ENCODE data around the gene CDH2. TPM values are rescaled to one million over a fixed set of nuclear protein-coding genes. Genes with fewer than 3 reads are reported as not detected.

CDH2 gene
- polyA plus RNA-seq, 1 donor (not counting 4 experiments of a cell fraction or from before 2014, with no cell fraction given) = 0.46 TPM

GRCh38 chr18:28208712-28209265, 31.9 kb upstream of the CDH2 start:
- Histone ChIP-seq H2AFZ (ENCODE audit: control insufficient read depth, low read length) (no peak overlapping the region), H3K9me3 (ENCODE audit: control insufficient read depth, low read depth, low read length) (no peaks in the 10 kb centered on the region), H3K27ac (ENCODE audit: control insufficient read depth, insufficient read depth, low read length) (no peak overlapping the region), H3K4me2 (ENCODE audit: control insufficient read depth, extremely low read depth, insufficient read depth, low read depth, low read length) (no peak overlapping the region), H3K9ac (ENCODE audit: control insufficient read depth, extremely low read depth, insufficient read depth, low read length) (no peak overlapping the region), H3K36me3 (ENCODE audit: control insufficient read depth in 2 of 2, extremely low read depth in 1 of 2, insufficient read depth in 2 of 2, low read length in 2 of 2) (no peaks in the 10 kb centered on the region), H3K9me1 (ENCODE audit: control insufficient read depth, extremely low read depth, insufficient read depth, low read length) (no peaks in the 10 kb centered on the region), H3K4me1 (ENCODE audit: control insufficient read depth, extremely low read depth, insufficient read depth, low read length) (peaks cover 13% of the 10 kb centered on the region), H3K79me2 (ENCODE audit: control insufficient read depth, insufficient read depth, low read length) (no peaks in the 10 kb centered on the region), H4K20me1 (ENCODE audit: control insufficient read depth, extremely low read depth, insufficient read depth, low read length) (no peaks in the 10 kb centered on the region), H3K4me3 (ENCODE audit: control insufficient read depth in 2 of 3, extremely low read depth in 1 of 3, insufficient read depth in 2 of 3, low read depth in 1 of 3, low read length in 3 of 3) (no peak overlapping the region), H3K27me3 (ENCODE audit: control insufficient read depth, extremely low read depth, insufficient read depth, low read length) (no peaks in the 10 kb centered on the region)
- DNase-seq (ENCODE audit: low read depth, low spot score) (no peak), FAIRE-seq (no peak)
- dilution Hi-C loops (cut with MboI; ENCODE audit: extremely low pct_ligation_motif_present, low sequenced_read_pairs) = no loop called here
- no peak for TF ChIP-seq CTCF (optimal IDR thresholded peaks at IDR 0.05 in 1 of 3, IDR thresholded peaks at IDR 0.05 in 1 of 3, conservative IDR thresholded peaks at IDR 0.05 in 1 of 3; ENCODE audit: extremely low read depth in 1 of 3, insufficient read depth in 2 of 3, low read length in 3 of 3)
- no peak for TF ChIP-seq EZH2 (IDR thresholded peaks at IDR 0.05; ENCODE audit: low read length)

- H2AFZ ChIP-seq (ENCODE audit: control insufficient read depth, low read length) = no peak overlapping the region
- TF ChIP-seq CTCF (optimal IDR thresholded peaks at IDR 0.05 in 1 of 3, IDR thresholded peaks at IDR 0.05 in 1 of 3, conservative IDR thresholded peaks at IDR 0.05 in 1 of 3; ENCODE audit: extremely low read depth in 1 of 3, insufficient read depth in 2 of 3, low read length in 3 of 3) (no peak), EZH2 (IDR thresholded peaks at IDR 0.05; ENCODE audit: low read length) (no peak)
- H3K79me2 ChIP-seq (ENCODE audit: control insufficient read depth, insufficient read depth, low read length) = no peaks in the 10 kb centered on the region
- FAIRE-seq = no peak
- no peaks in the 10 kb centered on the region for H3K36me3 ChIP-seq (ENCODE audit: control insufficient read depth in 2 of 2, extremely low read depth in 1 of 2, insufficient read depth in 2 of 2, low read length in 2 of 2)
- no peaks in the 10 kb centered on the region for H3K9me1 ChIP-seq (ENCODE audit: control insufficient read depth, extremely low read depth, insufficient read depth, low read length)
- H3K4me1 ChIP-seq (ENCODE audit: control insufficient read depth, extremely low read depth, insufficient read depth, low read length) = peaks cover 15% of the 10 kb centered on the region
- H4K20me1 ChIP-seq (ENCODE audit: control insufficient read depth, extremely low read depth, insufficient read depth, low read length) = no peaks in the 10 kb centered on the region
- DNase-seq (ENCODE audit: low read depth, low spot score) = no peak
- no peak overlapping the region for H3K4me3 ChIP-seq (ENCODE audit: control insufficient read depth in 2 of 3, extremely low read depth in 1 of 3, insufficient read depth in 2 of 3, low read depth in 1 of 3, low read length in 3 of 3)
- no peaks in the 10 kb centered on the region for H3K27me3 ChIP-seq (ENCODE audit: control insufficient read depth, extremely low read depth, insufficient read depth, low read length)
- H3K9me3 ChIP-seq (ENCODE audit: control insufficient read depth, low read depth, low read length) = no peaks in the 10 kb centered on the region
- H3K4me2 ChIP-seq (ENCODE audit: control insufficient read depth, extremely low read depth, insufficient read depth, low read depth, low read length) = no peak overlapping the region
- dilution Hi-C loops (cut with MboI; ENCODE audit: extremely low pct_ligation_motif_present, low sequenced_read_pairs) = no loop called here
- no peak overlapping the region for H3K27ac ChIP-seq (ENCODE audit: control insufficient read depth, insufficient read depth, low read length)
- H3K9ac ChIP-seq (ENCODE audit: control insufficient read depth, extremely low read depth, insufficient read depth, low read length) = no peak overlapping the region
Measured at GRCh38 chr18:28208268-28208667, 31.3 kb upstream of the CDH2 start.

Measured in keratinocyte (primary cell).